ENCODE measurements around the gene AVEN. TPM values are rescaled to one million over a fixed set of nuclear protein-coding genes. Genes with fewer than 3 reads are reported as not detected.

AVEN gene
- total and polyA plus RNA-seq, 2 of the 13 experiments (the other 11 are each of a cell fraction or from before 2014, with no cell fraction given): 4.4 to 17.5 TPM

DNA sequence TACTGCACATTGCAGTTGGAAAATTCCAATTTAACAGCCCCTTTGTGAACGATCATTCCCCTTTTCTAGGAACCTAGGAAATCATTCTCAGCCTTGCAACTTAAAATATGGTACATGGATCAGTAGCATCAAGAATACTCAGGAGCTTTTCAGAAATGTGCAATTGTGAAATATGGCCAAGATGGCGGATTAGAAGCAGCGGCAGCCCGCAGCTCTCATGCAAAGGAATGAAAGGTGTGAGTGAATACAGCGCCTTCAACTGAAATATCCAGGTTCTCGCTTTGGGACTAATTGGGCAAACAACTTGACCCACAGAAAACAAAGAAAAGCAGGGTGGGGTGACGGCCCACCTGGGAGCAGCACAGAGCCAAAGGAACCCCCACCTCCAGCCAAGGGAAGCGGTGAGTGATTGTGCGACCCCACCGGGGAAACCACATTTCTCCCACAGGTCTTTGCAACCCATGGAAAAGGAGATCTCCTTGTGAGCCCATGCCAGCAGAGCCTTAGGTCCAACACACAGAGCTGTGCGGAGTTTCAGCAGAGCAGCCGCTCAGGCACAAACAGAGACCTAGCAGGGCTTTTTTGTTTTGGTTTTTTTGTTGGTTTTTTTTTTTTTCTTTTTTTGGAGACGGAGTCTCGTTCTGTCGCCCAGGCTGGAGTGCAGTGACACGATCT lies 7.6 kb upstream of the AVEN start:
- Histone ChIP-seq H3K27me3 (ENCODE audit: control insufficient read depth in 1 of 2, insufficient read depth in 2 of 2, low read length in 2 of 2) (no peaks in the 10 kb centered on the region; a peak in 2 of 5 replicates), H3K36me3 (replicated peaks in 1 of 2; ENCODE audit: control insufficient read depth in 1 of 2, insufficient read depth in 2 of 2, low read length in 2 of 2) (no peaks in the 10 kb centered on the region), H4K20me1 (ENCODE audit: insufficient read depth, low read length) (no peaks in the 10 kb centered on the region), H3K27ac (ENCODE audit: extremely low read length, insufficient read depth, low read length) (no peak overlapping the region), H3K4me3 (replicated peaks in 1 of 3; ENCODE audit: insufficient read depth in 1 of 3, low read depth in 2 of 3, low read length in 3 of 3) (no peak overlapping the region), H3K9ac (ENCODE audit: insufficient read depth, low read depth, low read length) (no peak overlapping the region), H3K9me3 (ENCODE audit: low read length) (peaks cover 15% of the 10 kb centered on the region; the same call in 1 of the 2 replicates), H2AFZ (ENCODE audit: low read length) (no peak overlapping the region), H3K4me1 (ENCODE audit: insufficient read depth, low read length) (peaks cover 16% of the 10 kb centered on the region), H3K4me2 (ENCODE audit: low read depth, low read length) (no peak overlapping the region), H3K79me2 (ENCODE audit: insufficient read depth, low read length) (no peaks in the 10 kb centered on the region)
- ATAC-seq (no peak), DNase-seq (ENCODE audit: low spot score) (no peak), FAIRE-seq (no peak)
- in situ Hi-C loops (cut with HindIII; ENCODE audit: extremely low pct_ligation_motif_present, low pct_unique_long_range_greater_than_20kb) (no loop called here), intact Hi-C loops (cut with micrococcal nuclease; ENCODE audit: unreplicated experiment) (no loop called here)
- 80% methylated on average over 15 of the region's 16 CpGs for WGBS (ENCODE audit: low lambda C conversion rate)
- TF ChIP-seq ATF7-NPFF (CRISPR knock-in tag; IDR thresholded peaks at IDR 0.05; ENCODE audit: low read depth): no peak
- CTCF ChIA-PET (ENCODE audit: low intra/inter-chr PET ratio, low total read pairs): no interaction called here
- POLR2A ChIA-PET: no interaction called here
- no TSS peak for BruUV-seq (replicated peaks)

DNA sequence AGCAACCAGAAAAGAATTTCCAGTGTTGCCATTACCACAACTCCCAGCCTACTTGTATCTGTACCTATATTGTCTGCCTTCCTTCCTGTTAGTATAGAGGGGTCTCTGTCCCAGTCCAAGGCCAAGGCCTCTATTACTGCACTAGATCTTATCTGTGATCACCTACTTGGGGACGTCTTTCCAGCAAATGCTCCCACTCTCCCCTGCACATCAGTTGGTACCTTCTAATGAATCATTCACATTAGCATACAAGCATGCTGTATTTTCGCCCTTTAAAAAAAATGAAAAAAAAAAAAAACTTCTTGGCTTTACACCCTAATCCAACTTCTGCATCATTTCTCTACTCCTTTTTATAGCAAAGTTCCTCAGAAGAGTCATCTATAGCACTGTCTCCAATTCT lies 4.8 kb upstream of the AVEN start:
- no peak overlapping the region for H3K4me2 ChIP-seq (ENCODE audit: low read depth, low read length)
- WGBS (ENCODE audit: low lambda C conversion rate): 14% methylated on average over 2 of the region's 2 CpGs
- no peaks in the 10 kb centered on the region for H3K9me3 ChIP-seq (ENCODE audit: low read length)
- intact Hi-C loops (cut with micrococcal nuclease; ENCODE audit: unreplicated experiment): no loop called here
- H2AFZ ChIP-seq (ENCODE audit: low read length): no peak overlapping the region
- H3K9ac ChIP-seq (ENCODE audit: insufficient read depth, low read depth, low read length): no peak overlapping the region
- no peak overlapping the region for H3K27ac ChIP-seq (ENCODE audit: extremely low read length, insufficient read depth, low read length)
- in situ Hi-C loops (cut with HindIII; ENCODE audit: extremely low pct_ligation_motif_present, low pct_unique_long_range_greater_than_20kb): no loop called here
- no peak overlapping the region for H3K4me3 ChIP-seq (replicated peaks in 1 of 3; ENCODE audit: insufficient read depth in 1 of 3, low read depth in 2 of 3, low read length in 3 of 3)
- BruUV-seq (replicated peaks): no TSS peak
- DNase-seq (ENCODE audit: low spot score) (no peak), ATAC-seq (no peak), FAIRE-seq (no peak)
- H3K36me3 ChIP-seq (replicated peaks in 1 of 2; ENCODE audit: control insufficient read depth in 1 of 2, insufficient read depth in 2 of 2, low read length in 2 of 2): no peaks in the 10 kb centered on the region
- H4K20me1 ChIP-seq (ENCODE audit: insufficient read depth, low read length): no peaks in the 10 kb centered on the region
- H3K4me1 ChIP-seq (ENCODE audit: insufficient read depth, low read length): peaks cover 33% of the 10 kb centered on the region
- H3K79me2 ChIP-seq (ENCODE audit: insufficient read depth, low read length): no peaks in the 10 kb centered on the region
- CTCF ChIA-PET (ENCODE audit: low intra/inter-chr PET ratio, low total read pairs): no interaction called here
- no peaks in the 10 kb centered on the region; a peak in 2 of 5 replicates for H3K27me3 ChIP-seq (ENCODE audit: control insufficient read depth in 1 of 2, insufficient read depth in 2 of 2, low read length in 2 of 2)
- POLR2A ChIA-PET: no interaction called here
- TF ChIP-seq ZNF678 (CRISPR knock-in tag; IDR thresholded peaks at IDR 0.05): no peak
- TF ChIP-seq U2AF1 (optimal IDR thresholded peaks at IDR 0.05; ENCODE audit: low read depth, low read length): no peak
- TF ChIP-seq, protein P1, sequence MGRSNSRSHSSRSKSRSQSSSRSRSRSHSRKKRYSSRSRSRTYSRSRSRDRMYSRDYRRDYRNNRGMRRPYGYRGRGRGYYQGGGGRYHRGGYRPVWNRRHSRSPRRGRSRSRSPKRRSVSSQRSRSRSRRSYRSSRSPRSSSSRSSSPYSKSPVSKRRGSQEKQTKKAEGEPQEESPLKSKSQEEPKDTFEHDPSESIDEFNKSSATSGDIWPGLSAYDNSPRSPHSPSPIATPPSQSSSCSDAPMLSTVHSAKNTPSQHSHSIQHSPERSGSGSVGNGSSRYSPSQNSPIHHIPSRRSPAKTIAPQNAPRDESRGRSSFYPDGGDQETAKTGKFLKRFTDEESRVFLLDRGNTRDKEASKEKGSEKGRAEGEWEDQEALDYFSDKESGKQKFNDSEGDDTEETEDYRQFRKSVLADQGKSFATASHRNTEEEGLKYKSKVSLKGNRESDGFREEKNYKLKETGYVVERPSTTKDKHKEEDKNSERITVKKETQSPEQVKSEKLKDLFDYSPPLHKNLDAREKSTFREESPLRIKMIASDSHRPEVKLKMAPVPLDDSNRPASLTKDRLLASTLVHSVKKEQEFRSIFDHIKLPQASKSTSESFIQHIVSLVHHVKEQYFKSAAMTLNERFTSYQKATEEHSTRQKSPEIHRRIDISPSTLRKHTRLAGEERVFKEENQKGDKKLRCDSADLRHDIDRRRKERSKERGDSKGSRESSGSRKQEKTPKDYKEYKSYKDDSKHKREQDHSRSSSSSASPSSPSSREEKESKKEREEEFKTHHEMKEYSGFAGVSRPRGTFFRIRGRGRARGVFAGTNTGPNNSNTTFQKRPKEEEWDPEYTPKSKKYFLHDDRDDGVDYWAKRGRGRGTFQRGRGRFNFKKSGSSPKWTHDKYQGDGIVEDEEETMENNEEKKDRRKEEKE (IDR thresholded peaks at IDR 0.05): no peak
- no peak for TF ChIP-seq ELF4 (CRISPR knock-in tag; IDR thresholded peaks at IDR 0.05; ENCODE audit: borderline replicate concordance)
- TF ChIP-seq MED8 (CRISPR knock-in tag; IDR thresholded peaks at IDR 0.05; ENCODE audit: insufficient replicate concordance): no peak
- TF ChIP-seq ADNP (CRISPR knock-in tag; IDR thresholded peaks at IDR 0.05): no peak
- TF ChIP-seq, protein P2, sequence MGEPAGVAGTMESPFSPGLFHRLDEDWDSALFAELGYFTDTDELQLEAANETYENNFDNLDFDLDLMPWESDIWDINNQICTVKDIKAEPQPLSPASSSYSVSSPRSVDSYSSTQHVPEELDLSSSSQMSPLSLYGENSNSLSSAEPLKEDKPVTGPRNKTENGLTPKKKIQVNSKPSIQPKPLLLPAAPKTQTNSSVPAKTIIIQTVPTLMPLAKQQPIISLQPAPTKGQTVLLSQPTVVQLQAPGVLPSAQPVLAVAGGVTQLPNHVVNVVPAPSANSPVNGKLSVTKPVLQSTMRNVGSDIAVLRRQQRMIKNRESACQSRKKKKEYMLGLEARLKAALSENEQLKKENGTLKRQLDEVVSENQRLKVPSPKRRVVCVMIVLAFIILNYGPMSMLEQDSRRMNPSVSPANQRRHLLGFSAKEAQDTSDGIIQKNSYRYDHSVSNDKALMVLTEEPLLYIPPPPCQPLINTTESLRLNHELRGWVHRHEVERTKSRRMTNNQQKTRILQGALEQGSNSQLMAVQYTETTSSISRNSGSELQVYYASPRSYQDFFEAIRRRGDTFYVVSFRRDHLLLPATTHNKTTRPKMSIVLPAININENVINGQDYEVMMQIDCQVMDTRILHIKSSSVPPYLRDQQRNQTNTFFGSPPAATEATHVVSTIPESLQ (CRISPR knock-in tag; conservative IDR thresholded peaks at IDR 0.05): no peak
- TF ChIP-seq, protein P3, sequence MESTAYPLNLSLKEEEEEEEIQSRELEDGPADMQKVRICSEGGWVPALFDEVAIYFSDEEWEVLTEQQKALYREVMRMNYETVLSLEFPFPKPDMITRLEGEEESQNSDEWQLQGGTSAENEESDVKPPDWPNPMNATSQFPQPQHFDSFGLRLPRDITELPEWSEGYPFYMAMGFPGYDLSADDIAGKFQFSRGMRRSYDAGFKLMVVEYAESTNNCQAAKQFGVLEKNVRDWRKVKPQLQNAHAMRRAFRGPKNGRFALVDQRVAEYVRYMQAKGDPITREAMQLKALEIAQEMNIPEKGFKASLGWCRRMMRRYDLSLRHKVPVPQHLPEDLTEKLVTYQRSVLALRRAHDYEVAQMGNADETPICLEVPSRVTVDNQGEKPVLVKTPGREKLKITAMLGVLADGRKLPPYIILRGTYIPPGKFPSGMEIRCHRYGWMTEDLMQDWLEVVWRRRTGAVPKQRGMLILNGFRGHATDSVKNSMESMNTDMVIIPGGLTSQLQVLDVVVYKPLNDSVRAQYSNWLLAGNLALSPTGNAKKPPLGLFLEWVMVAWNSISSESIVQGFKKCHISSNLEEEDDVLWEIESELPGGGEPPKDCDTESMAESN (CRISPR knock-in tag; conservative IDR thresholded peaks at IDR 0.05): no peak
- TF ChIP-seq HDAC2 (CRISPR knock-in tag; IDR thresholded peaks at IDR 0.05): no peak

All from HepG2 (cell line).